K562 (cell line): ENCODE measurements around the gene INTS2. TPM values are rescaled to one million over a fixed set of nuclear protein-coding genes. Genes with fewer than 3 reads are reported as not detected.
A peak's percentile ranks its signal among the peaks of the same experiment; 100 is the strongest.

ENCODE experiments used
- ATAC-seq: fragments of 200-7000 bp; cut with Tn5 transposase; 3 replicates; pipeline ENCODE4 v1.9.1; 2020; ENCODE audit warnings: moderate library complexity
- BruUV-seq: library from RNA; stranded (reverse); fragments of 400-500 nt; replicated peaks from 2 replicates; lab custom pipeline; 2021; lab: Mats Ljungman, UMichigan
- CTCF ChIA-PET: fragments of 300-600 bp; formaldehyde crosslinking; extraction: SDS; loops from one replicate; lab custom pipeline; 2021; ENCODE audit warnings: low intra/inter-chr PET ratio; lab: Yijun Ruan, JAX
- POLR2A ChIA-PET: fragments of 300-600, 350-650 bp; sonication (Branson Sonifier 250); formaldehyde crosslinking; extraction: SDS; loops from one replicate; lab custom pipeline; 2021; ENCODE audit warnings: antibody characterized with exemption, inconsistent platforms; lab: Yijun Ruan, JAX
- DNase-seq, 4 experiments: peaks; one replicate each; pipeline versions ENCODE4 v3.0.0 to v3.0.0-alpha.2; 2011 to 2018; ENCODE audit warnings: low spot score in 3 of 4, mixed read lengths in 3 of 4; ENCODE audit errors: extremely low read depth in 1 of 4
- FAIRE-seq: peaks from 2 replicates; lab custom pipeline; 2011; peaks lifted over from hg19 to GRCh38; lab: Jason Lieb, UNC
- H2AFZ ChIP-seq: 2 replicates; pipeline ENCODE4 v1.6.0; 2011; ENCODE audit warnings: low read depth, low read length, control low read depth, inconsistent platforms
- H3K27ac ChIP-seq: fragments of 200-600 bp; 3 replicates; pipeline ENCODE4 v1.8.0; 2011; ENCODE audit warnings: low read depth, mild to moderate bottlenecking, control low read depth, inconsistent platforms, low read length, moderate library complexity, mixed read lengths; ENCODE audit errors: extremely low read depth
- H3K27me3 ChIP-seq, 2 experiments: fragments of 300-600 bp in 1 of 2; 2 replicates in 1 of 2; 3 replicates in 1 of 2; pipeline versions ENCODE4 v1.6.0 to v1.8.0; 2011; ENCODE audit warnings: inconsistent platforms in 2 of 2, low read length in 2 of 2, mild to moderate bottlenecking in 1 of 2, mixed read lengths in 1 of 2, moderate library complexity in 1 of 2; ENCODE audit not compliant: control insufficient read depth in 2 of 2, insufficient read depth in 2 of 2
- H3K36me3 ChIP-seq: fragments of 300-600 bp; 3 replicates; pipeline ENCODE4 v1.8.0; 2011; ENCODE audit warnings: mild to moderate bottlenecking, low read length, inconsistent platforms; ENCODE audit not compliant: control insufficient read depth, insufficient read depth
- H3K4me1 ChIP-seq, 2 experiments: fragments of 200-600 bp in 1 of 2; replicated peaks in 1 of 2; 2 replicates in 1 of 2; 3 replicates in 1 of 2; pipeline versions ENCODE4 v1.5.1 to v1.8.0; 2011; ENCODE audit warnings: inconsistent platforms in 2 of 2, low read length in 2 of 2, mild to moderate bottlenecking in 1 of 2, mixed read lengths in 1 of 2, moderate library complexity in 1 of 2; ENCODE audit not compliant: control insufficient read depth in 2 of 2, insufficient read depth in 2 of 2
- H3K4me2 ChIP-seq: 2 replicates; pipeline ENCODE4 v1.6.1; 2011; ENCODE audit warnings: low read length, control low read depth, inconsistent platforms, mixed read lengths; ENCODE audit not compliant: insufficient read depth
- H3K4me3 ChIP-seq: fragments of 200-600 bp; sonication (generic), shearing (Covaris generic); 2 replicates; pipeline ENCODE4 v1.5.1; 2016; ENCODE audit warnings: control low read depth, inconsistent platforms
- H3K79me2 ChIP-seq: fragments of 200-600 bp; 3 replicates; pipeline ENCODE4 v1.8.0; 2011; ENCODE audit warnings: low read length, inconsistent platforms; ENCODE audit not compliant: control insufficient read depth, insufficient read depth
- H3K9ac ChIP-seq, 2 experiments: 2 replicates each; pipeline versions ENCODE4 v1.6.0 to v1.6.1; 2011; ENCODE audit warnings: low read depth in 2 of 2, low read length in 2 of 2, control low read depth in 1 of 2, inconsistent platforms in 1 of 2, mild to moderate bottlenecking in 1 of 2, mixed read lengths in 1 of 2; ENCODE audit not compliant: insufficient read depth in 1 of 2
- H3K9me1 ChIP-seq: one replicate; pipeline ENCODE4 v1.6.0; 2011; ENCODE audit warnings: inconsistent platforms, mild to moderate bottlenecking, low read length, moderate library complexity; ENCODE audit not compliant: control insufficient read depth, insufficient read depth
- H3K9me3 ChIP-seq: replicated peaks from 2 replicates; pipeline ENCODE4 v1.5.1; 2011; ENCODE audit warnings: low read depth, low read length, inconsistent platforms; ENCODE audit not compliant: control insufficient read depth, insufficient read depth
- H4K20me1 ChIP-seq: replicated peaks from 2 replicates; pipeline ENCODE4 v1.6.1; 2011; ENCODE audit warnings: low read length, inconsistent platforms, mixed read lengths; ENCODE audit not compliant: control insufficient read depth, insufficient read depth
- EWSR1 ChIP-seq: fragments of 450-650 bp; IDR thresholded peaks from 2 replicates; pipeline ENCODE4 v1.6.1; 2018; ENCODE audit warnings: borderline replicate concordance, mild to moderate bottlenecking, low read depth, moderate library complexity; ENCODE audit not compliant: partially characterized antibody
- HNRNPK ChIP-seq: fragments of 200-400 bp; formaldehyde crosslinking; IDR thresholded peaks from one replicate; pipeline ENCODE4 v1.6.1; 2018; ENCODE audit warnings: mild to moderate bottlenecking, low read depth, low read length; ENCODE audit not compliant: poor library complexity, severe bottlenecking
- JUND ChIP-seq, 2 experiments: IDR thresholded peaks; 2 replicates in 1 of 2; 3 replicates in 1 of 2; pipeline ENCODE4 v1.6.1; 2011; ENCODE audit warnings: borderline replicate concordance in 2 of 2, low read depth in 2 of 2, low read length in 2 of 2, improper control_type of control experiment in 1 of 2, missing biosample characterization in 1 of 2, missing genetic modification characterization in 1 of 2, missing genetic modification reagents in 1 of 2
- PHF21A ChIP-seq: fragments of 450-650 bp; IDR thresholded peaks from 2 replicates; pipeline ENCODE4 v1.6.1; 2017; ENCODE audit warnings: low read depth, borderline replicate concordance
- RBM39 ChIP-seq: fragments of 200-400 bp; formaldehyde crosslinking; optimal IDR thresholded peaks from 2 replicates; pipeline ENCODE3; 2018; ENCODE audit warnings: low read depth, low read length
- ZBTB11 ChIP-seq, 3 experiments: fragments of 200-800 bp in 1 of 3; fragments of 250-450 bp in 1 of 3; fragments of 450-650 bp in 1 of 3; sonication (Bioruptor Pico) in 1 of 3; sonication (Bioruptor generic) in 1 of 3; formaldehyde crosslinking in 1 of 3; IDR thresholded peaks; 2 replicates each; pipeline versions ENCODE4 v1.6.1 to v1.8.0; 2016 to 2022; ENCODE audit warnings: mild to moderate bottlenecking in 2 of 3, missing genetic modification characterization in 2 of 3, missing compliant biosample characterization in 1 of 3, moderate library complexity in 1 of 3
- ZNF224 ChIP-seq: sonication (generic); formaldehyde crosslinking; IDR thresholded peaks from 2 replicates; pipeline ENCODE4 v1.8.0; 2022; ENCODE audit warnings: mild to moderate bottlenecking, missing genetic modification reagents
- ZNF384 ChIP-seq: IDR thresholded peaks from 2 replicates; pipeline ENCODE4 v1.6.1; 2012; ENCODE audit warnings: low read depth, low read length, improper control_type of control experiment
- WGBS: fragments of 100-300 bp; shearing (Covaris generic); methylation state at CpG from one replicate; pipeline ENCODE4 v1.1.6; 2016; ENCODE audit warnings: low coverage, mixed read lengths; ENCODE audit not compliant: insufficient coverage; ENCODE audit errors: missing lambda C conversion rate; 5-methylcytosine and 5-hydroxymethylcytosine counted together
- in situ Hi-C: fragments of 300-500 bp; cut with MboI; formaldehyde crosslinking; loops from 4 replicates; pipeline ENCODE4 v1.15.0; 2018; ENCODE audit warnings: inconsistent platforms, mixed read lengths
- intact Hi-C: fragments of 100-400 bp; cut with micrococcal nuclease; formaldehyde crosslinking; loops from 2 replicates; pipeline ENCODE4 v1.14.2; 2022
- polyA plus RNA-seq, 8 experiments: library from polyadenylated mRNA; depleted of rRNA in 4 of 8; stranded (reverse) in 5 of 8; unstranded in 3 of 8; fragments of >200 nt; fragmentation: Nextera tagmentation in 2 of 8; fragmentation: Illumina TruSeq in 1 of 8; extraction: Ambion mirVana in 2 of 8; extraction: Trizol in 1 of 8; gene quantifications; 2 replicates each; pipeline versions ENCODE4 v1.2.1 to v1.2.3, GENCODE V29; 2011 to 2014; ENCODE audit warnings: inconsistent platforms in 1 of 8, missing spikeins in 1 of 8
- total RNA-seq, 7 experiments: library from RNA; depleted of rRNA in 6 of 7; stranded (reverse); fragments of >200 nt in 6 of 7; fragmentation: Illumina TruSeq in 2 of 7; extraction: Trizol in 2 of 7; gene quantifications; 2 replicates each; pipeline versions ENCODE4 v1.2.1 to v1.2.3, GENCODE V29; 2011 to 2021; ENCODE audit warnings: low replicate concordance in 1 of 7
- TF ChIP-seq, protein P1 (sequence below): sonication (generic); IDR thresholded peaks from 2 replicates; pipeline ENCODE4 v1.6.1; 2016

Gene INTS2
- total and polyA plus RNA-seq, 9 of the 15 experiments (the other 6 are each of a cell fraction or from before 2014, with no cell fraction given) = 4.8 to 24.7 (median 12.8) TPM

DNA sequence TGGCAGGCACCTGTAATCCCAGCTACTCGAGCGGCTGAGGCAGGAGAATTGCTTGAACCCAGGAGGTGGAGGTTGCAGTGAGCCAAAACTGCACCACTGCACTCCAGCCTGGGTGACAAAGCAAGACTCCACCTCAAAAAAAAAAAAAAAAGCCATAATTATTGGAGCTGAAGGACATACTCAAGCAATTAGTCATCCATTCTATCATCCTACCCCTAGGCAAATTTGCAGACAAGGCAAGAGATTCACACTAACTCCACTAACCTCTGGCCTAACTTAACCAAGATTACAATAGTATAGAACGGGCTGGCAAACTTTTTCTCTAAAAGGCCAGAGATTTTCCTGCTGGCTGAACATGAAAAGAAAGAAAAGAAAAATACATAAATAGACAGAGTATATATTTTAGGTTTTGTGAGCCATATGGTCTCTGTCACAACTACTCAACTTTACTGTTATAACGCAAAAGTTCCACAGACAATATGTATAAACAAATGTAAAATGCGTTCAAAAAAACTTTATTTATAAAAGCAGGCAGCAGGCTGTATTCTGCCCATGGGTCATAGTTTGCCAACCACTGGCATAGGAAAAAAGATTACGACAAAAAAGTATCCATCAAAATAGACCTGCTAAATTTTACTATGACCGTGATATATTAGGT, 94.1 kb downstream of the INTS2 start:
- intact Hi-C loops (loop anchor here (10.0 kb wide), 2 partner anchors 271 to 419 kb away; no protein-coding TSS in a partner anchor), in situ Hi-C loops (no loop called here)
- Histone ChIP-seq H3K27ac (no peak overlapping the region), H3K4me3 (no peak overlapping the region), H2AFZ (no peak overlapping the region), H3K36me3 (peaks cover 8% of the 10 kb centered on the region; the same call in 1 of the 3 replicates), H3K27me3 (no peaks in the 10 kb centered on the region), H3K4me1 (no peaks in the 10 kb centered on the region), H3K9me3 (no peaks in the 10 kb centered on the region), H3K9ac (no peak overlapping the region), H3K9me1 (no peaks in the 10 kb centered on the region), H4K20me1 (no peaks in the 10 kb centered on the region), H3K79me2 (no peaks in the 10 kb centered on the region), H3K4me2 (no peak overlapping the region)
- DNase-seq = no peak
- no peak for ATAC-seq
- ChIA-PET CTCF (no interaction called here), POLR2A (interaction anchor here (0.6 to 1.7 kb wide), 3 partner anchors 12 to 193 kb away, joined by 3 to 5 read pairs (median 4); no protein-coding TSS in a partner anchor)
- no peak for FAIRE-seq
- no TSS peak for BruUV-seq
- WGBS = 86% methylated on average over 7 of the region's 7 CpGs
- TF ChIP-seq ZNF384 = 0 out of 2 replicates have a peak, but pooled peaks have one; percentile 22
- no peak for TF ChIP-seq ZNF224
- peak; percentile 85 for TF ChIP-seq EWSR1
- TF ChIP-seq, protein P1, sequence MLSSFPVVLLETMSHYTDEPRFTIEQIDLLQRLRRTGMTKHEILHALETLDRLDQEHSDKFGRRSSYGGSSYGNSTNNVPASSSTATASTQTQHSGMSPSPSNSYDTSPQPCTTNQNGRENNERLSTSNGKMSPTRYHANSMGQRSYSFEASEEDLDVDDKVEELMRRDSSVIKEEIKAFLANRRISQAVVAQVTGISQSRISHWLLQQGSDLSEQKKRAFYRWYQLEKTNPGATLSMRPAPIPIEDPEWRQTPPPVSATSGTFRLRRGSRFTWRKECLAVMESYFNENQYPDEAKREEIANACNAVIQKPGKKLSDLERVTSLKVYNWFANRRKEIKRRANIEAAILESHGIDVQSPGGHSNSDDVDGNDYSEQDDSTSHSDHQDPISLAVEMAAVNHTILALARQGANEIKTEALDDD = 0 out of 2 replicates have a peak, but pooled peaks have one; percentile 48
- TF ChIP-seq HNRNPK = no peak
- TF ChIP-seq JUND (IDR thresholded peaks at IDR 0.05; ENCODE audit: borderline replicate concordance, low read depth, low read length) = peak; percentile 25; the same call in 1 of the 2 replicates
- no peak for TF ChIP-seq JUND (tag; IDR thresholded peaks at IDR 0.05; ENCODE audit: borderline replicate concordance, low read depth, low read length)
- peak in 1 of 3 experiments; percentile 83; a peak in 2 of 6 replicates for TF ChIP-seq ZBTB11 (CRISPR knock-in tag; IDR thresholded peaks at IDR 0.05)
- TF ChIP-seq PHF21A = no peak
- TF ChIP-seq RBM39 = no peak
